Smooth muscle cell (in vitro differentiated cells): ENCODE measurements around the gene CSH1. TPM values are rescaled to one million over a fixed set of nuclear protein-coding genes. Genes with fewer than 3 reads are reported as not detected.
"Not testable (repeated sequence)": the region's sequence is repeated elsewhere in the genome, so short reads cannot be mapped to it uniquely, and the experiment has no call there.

Experiments
- DNase-seq: peaks from one replicate; lab custom pipeline; 2025; ENCODE audit not compliant: unreplicated experiment; lab: John Stamatoyannopoulos, UW
- H2AFZ ChIP-seq: fragments of 200-600 bp; sonication (generic); 2 replicates; pipeline ENCODE4 v1.6.0; 2016; ENCODE audit warnings: antibody characterized with exemption, low read depth, mild to moderate bottlenecking
- H3F3A ChIP-seq: fragments of 200-600 bp; sonication (generic); 2 replicates; pipeline ENCODE4 v1.6.0; 2017; ENCODE audit warnings: antibody characterized with exemption, low read depth
- H3K27ac ChIP-seq: fragments of 200-600 bp; sonication (generic); 2 replicates; pipeline ENCODE4 v1.5.1; 2016; ENCODE audit warnings: low read depth, mild to moderate bottlenecking
- H3K27me3 ChIP-seq: fragments of 200-600 bp; sonication (generic); 2 replicates; pipeline ENCODE4 v1.6.1; 2016; ENCODE audit warnings: low read depth, mild to moderate bottlenecking
- H3K36me3 ChIP-seq: fragments of 200-600 bp; sonication (generic); 2 replicates; pipeline ENCODE4 v1.5.1; 2016; ENCODE audit warnings: low read depth
- H3K4me1 ChIP-seq: fragments of 200-600 bp; sonication (generic); 2 replicates; pipeline ENCODE4 v1.5.1; 2016; ENCODE audit warnings: low read depth
- H3K4me2 ChIP-seq: fragments of 200-600 bp; sonication (generic); 2 replicates; pipeline ENCODE4 v1.6.0; 2016; ENCODE audit warnings: mild to moderate bottlenecking
- H3K4me3 ChIP-seq: fragments of 200-600 bp; sonication (generic); 2 replicates; pipeline ENCODE4 v1.5.1; 2016; ENCODE audit warnings: mild to moderate bottlenecking
- H3K79me2 ChIP-seq: fragments of 200-600 bp; sonication (generic); 2 replicates; pipeline ENCODE4 v1.6.0; 2016; ENCODE audit warnings: low read depth, mild to moderate bottlenecking
- H3K9ac ChIP-seq: fragments of 200-600 bp; sonication (generic); 2 replicates; pipeline ENCODE4 v1.6.0; 2016; ENCODE audit warnings: low read depth
- H3K9me3 ChIP-seq: fragments of 200-600 bp; sonication (generic); replicated peaks from 2 replicates; pipeline ENCODE4 v1.5.1; 2016; ENCODE audit warnings: low read depth
- H4K20me1 ChIP-seq: fragments of 200-600 bp; sonication (generic); 2 replicates; pipeline ENCODE4 v1.6.0; 2016; ENCODE audit warnings: low read depth
- WGBS: methylation state at CpG from one replicate; pipeline ENCODE4 v1.1.7; 2016; ENCODE audit warnings: low lambda C conversion rate; 5-methylcytosine and 5-hydroxymethylcytosine counted together
- polyA plus RNA-seq: library from polyadenylated mRNA; unstranded; fragments of >200 nt; fragmentation: Nextera tagmentation; extraction: Ambion mirVana; gene quantifications from 2 replicates; pipeline ENCODE4 v1.2.1, GENCODE V29; 2016
- total RNA-seq: library from RNA; depleted of rRNA; stranded (reverse); fragments of >200 nt; gene quantifications from 2 replicates; pipeline ENCODE4 v1.2.3, GENCODE V29; 2014
- TF ChIP-seq, protein P1 (sequence below): fragments of 200-600 bp; sonication (generic); IDR thresholded peaks from 2 replicates; pipeline ENCODE4 v1.5.1; 2017; ENCODE audit warnings: borderline replicate concordance, mild to moderate bottlenecking, antibody characterized with exemption; ENCODE audit not compliant: insufficient read depth, poor library complexity, severe bottlenecking

Gene CSH1
- total and polyA plus RNA-seq, 2 experiments from 2014 or later, result not detected

- not testable (repeated sequence) for H3K9ac ChIP-seq, H3K4me2 ChIP-seq, H3K4me1 ChIP-seq, H3K27me3 ChIP-seq, H3K27ac ChIP-seq, H3F3A ChIP-seq, DNase-seq, H2AFZ ChIP-seq, H3K4me3 ChIP-seq, H4K20me1 ChIP-seq, H3K79me2 ChIP-seq, H3K9me3 ChIP-seq, H3K36me3 ChIP-seq
- TF ChIP-seq, protein P1, sequence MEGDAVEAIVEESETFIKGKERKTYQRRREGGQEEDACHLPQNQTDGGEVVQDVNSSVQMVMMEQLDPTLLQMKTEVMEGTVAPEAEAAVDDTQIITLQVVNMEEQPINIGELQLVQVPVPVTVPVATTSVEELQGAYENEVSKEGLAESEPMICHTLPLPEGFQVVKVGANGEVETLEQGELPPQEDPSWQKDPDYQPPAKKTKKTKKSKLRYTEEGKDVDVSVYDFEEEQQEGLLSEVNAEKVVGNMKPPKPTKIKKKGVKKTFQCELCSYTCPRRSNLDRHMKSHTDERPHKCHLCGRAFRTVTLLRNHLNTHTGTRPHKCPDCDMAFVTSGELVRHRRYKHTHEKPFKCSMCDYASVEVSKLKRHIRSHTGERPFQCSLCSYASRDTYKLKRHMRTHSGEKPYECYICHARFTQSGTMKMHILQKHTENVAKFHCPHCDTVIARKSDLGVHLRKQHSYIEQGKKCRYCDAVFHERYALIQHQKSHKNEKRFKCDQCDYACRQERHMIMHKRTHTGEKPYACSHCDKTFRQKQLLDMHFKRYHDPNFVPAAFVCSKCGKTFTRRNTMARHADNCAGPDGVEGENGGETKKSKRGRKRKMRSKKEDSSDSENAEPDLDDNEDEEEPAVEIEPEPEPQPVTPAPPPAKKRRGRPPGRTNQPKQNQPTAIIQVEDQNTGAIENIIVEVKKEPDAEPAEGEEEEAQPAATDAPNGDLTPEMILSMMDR, result peak; percentile 25
- WGBS, result 49% methylated on average over 11 of the region's 11 CpGs
Measured at GRCh38 chr17:63892316-63893037, 3.9 kb downstream of the CSH1 start.

DNA sequence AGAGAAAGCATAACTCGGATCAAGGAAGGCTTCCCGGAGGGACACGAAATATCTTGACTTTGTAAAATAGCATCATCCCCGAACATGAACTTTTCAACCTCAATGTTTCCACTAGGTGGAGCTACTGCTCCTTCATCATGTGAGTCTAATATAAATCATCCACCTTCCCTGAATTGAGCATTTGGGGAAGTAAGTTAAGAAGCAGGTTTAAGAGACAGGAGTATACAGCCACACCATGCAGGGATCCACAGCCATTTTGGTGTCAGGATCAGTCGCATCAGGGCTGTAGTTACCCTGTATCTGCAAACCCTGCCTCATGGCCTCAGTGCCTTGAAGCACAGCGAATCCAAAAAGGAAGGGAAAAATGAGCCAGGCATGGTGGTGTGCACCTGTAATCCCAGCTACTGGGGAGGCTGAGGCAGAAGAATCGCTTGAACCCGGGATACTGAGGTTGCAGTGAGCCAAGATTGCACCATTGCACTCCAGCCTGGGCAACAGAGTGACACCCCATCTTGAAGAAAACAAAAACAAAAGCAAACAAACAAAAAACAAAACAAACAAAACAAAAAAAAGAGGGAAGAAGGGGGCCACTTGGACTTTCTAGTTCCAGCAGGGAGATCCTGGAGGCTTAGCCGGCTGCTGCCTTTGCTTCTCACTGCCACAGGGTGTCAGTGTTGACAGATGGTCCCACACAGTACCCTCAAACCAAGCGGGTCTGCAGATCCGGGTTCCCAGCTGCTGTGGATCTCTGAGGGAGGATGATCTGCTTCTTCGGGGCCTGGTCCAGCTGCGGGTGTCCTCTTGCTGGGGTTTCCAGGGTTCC lies 7.1 kb downstream of the CSH1 start:
- H3K4me1 ChIP-seq, H3F3A ChIP-seq, H4K20me1 ChIP-seq, H3K27ac ChIP-seq, H2AFZ ChIP-seq, H3K79me2 ChIP-seq, H3K36me3 ChIP-seq, H3K4me2 ChIP-seq, H3K4me3 ChIP-seq, DNase-seq, H3K27me3 ChIP-seq, H3K9me3 ChIP-seq, H3K9ac ChIP-seq: not testable (repeated sequence)
- TF ChIP-seq, protein P1, result peak; percentile 43
- WGBS, result 51% methylated on average over 13 of the region's 13 CpGs

- H3K4me2 ChIP-seq, H3K36me3 ChIP-seq, H3F3A ChIP-seq, H4K20me1 ChIP-seq, H3K79me2 ChIP-seq, H3K4me1 ChIP-seq, H3K9ac ChIP-seq, H3K27me3 ChIP-seq, H3K9me3 ChIP-seq, DNase-seq, H3K27ac ChIP-seq, H2AFZ ChIP-seq, H3K4me3 ChIP-seq: not testable (repeated sequence)
- WGBS, result 96% methylated on average over 11 of the region's 11 CpGs
Measured at GRCh38 chr17:63885119-63885518, 11.3 kb downstream of the CSH1 start.

GRCh38 chr17:63882626-63883126 lies 13.7 kb downstream of the CSH1 start:
- H3K79me2 ChIP-seq, H3F3A ChIP-seq, H2AFZ ChIP-seq, DNase-seq, H3K9me3 ChIP-seq, H3K9ac ChIP-seq, H4K20me1 ChIP-seq, H3K4me2 ChIP-seq, H3K36me3 ChIP-seq, H3K4me3 ChIP-seq, H3K4me1 ChIP-seq, H3K27ac ChIP-seq, H3K27me3 ChIP-seq: not testable (repeated sequence)
- 87% methylated on average over 9 of the region's 9 CpGs for WGBS
